ENCODE measurements around the gene PCDHGA8.
"Not testable (repeated sequence)": the region's sequence is repeated elsewhere in the genome, so short reads cannot be mapped to it uniquely, and the experiment has no call there.

The PCDHGA8 gene

GRCh38 chr5:141392429-141393198 lies at the start of gene PCDHGA8:
Gene PCDHGA8, plus strand, starts transcription at chr5:141392633. Its CDS starts 181 bp downstream, at chr5:141392814.
- no peak for DNase-seq (ENCODE audit: low spot score)

DNA sequence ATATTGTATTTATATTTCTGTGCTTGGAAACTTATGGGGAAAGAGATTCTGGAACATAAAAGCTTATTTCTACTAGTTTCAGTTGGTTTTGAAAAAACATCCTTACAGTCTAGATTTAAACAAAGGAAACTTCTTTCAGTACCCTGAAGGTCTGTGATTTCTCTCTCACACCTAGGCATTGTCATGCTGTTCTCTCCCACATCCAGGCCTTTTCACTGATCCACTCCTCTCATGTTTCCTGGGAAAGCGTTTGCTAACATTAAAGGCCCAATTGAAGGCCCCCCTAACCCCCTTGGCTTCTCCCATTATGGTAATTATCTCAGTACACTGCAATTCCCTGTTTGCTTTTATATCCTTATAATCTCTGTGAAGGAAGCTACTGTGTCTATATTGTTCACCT lies 49.7 kb upstream of the PCDHGA8 start:
- no peak for DNase-seq (ENCODE audit: low spot score)

- peak; percentile 2 for DNase-seq (ENCODE audit: low spot score)
These were observed 49.0 kb upstream of the PCDHGA8 start, which contains the start of gene PCDHGA3 for GRCh38 chr5:141343242-141343952. Gene PCDHGA3, plus strand, starts transcription at chr5:141343829. Its CDS starts 205 bp downstream, at chr5:141344034.

DNA sequence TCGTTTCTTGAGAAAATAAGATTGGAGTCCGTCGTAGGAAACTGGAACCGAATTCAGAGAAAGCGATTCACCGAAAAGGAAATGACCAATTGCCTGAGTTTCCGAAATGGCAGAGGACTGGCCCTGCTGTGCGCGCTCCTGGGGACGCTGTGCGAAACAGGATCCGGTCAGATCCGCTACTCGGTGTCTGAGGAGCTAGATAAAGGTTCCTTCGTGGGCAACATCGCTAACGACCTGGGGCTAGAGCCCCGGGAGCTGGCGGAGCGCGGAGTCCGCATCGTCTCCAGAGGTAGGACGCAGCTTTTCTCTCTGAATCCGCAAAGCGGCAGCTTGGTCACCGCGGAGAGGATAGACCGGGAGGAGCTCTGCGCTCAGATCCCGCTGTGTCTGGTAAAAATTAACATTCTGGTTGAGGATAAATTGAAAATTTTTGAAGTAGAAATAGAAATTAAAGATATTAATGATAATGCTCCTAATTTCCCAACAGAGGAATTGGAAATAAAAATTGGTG lies 48.4 kb upstream of the PCDHGA8 start:
- DNase-seq (ENCODE audit: low spot score): no peak

- no peak for DNase-seq (ENCODE audit: low spot score)
These were observed 47.1 kb upstream of the PCDHGA8 start for GRCh38 chr5:141345327-141345726.

GRCh38 chr5:141346017-141346416 lies 46.4 kb upstream of the PCDHGA8 start:
- DNase-seq (ENCODE audit: low spot score): not testable (repeated sequence)

DNA sequence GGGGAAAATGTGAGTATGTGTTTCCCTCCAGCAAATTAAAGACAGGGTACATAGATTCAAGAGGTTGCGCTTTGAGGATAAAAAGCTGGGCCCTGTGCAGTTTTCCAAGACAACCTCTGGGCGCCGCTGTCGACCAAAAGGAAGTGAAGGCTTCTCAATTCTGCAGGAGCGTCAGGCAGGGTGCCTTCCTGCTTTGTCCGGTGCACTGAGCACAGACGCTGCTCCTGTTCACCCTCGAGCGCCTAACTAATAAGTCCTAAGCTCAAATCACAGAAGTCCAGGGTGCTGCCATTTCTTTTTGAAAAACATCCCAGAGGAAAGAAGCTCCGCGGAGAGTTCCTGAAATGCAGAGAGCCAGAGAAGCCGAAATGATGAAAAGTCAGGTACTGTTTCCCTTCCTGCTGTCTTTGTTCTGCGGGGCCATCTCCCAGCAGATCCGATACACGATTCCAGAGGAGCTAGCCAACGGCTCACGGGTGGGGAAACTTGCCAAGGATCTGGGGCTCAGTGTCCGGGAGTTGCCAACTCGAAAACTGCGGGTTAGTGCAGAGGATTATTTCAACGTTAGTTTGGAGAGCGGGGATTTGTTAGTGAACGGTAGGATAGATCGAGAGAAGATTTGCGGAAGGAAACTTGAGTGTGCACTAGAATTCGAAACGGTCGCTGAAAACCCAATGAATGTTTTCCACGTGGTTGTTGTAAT lies 42.4 kb upstream of the PCDHGA8 start, which contains the start of gene PCDHGB1:
TSS of gene PCDHGB1 (plus strand) at position 183 of the 703 bp plus-strand sequence. CDS start at position 345, 162 bp downstream.
- peak; percentile 40 for DNase-seq (ENCODE audit: low spot score)

- no peak for DNase-seq (ENCODE audit: low spot score)
These were observed 40.8 kb upstream of the PCDHGA8 start for GRCh38 chr5:141351591-141351990.

DNA sequence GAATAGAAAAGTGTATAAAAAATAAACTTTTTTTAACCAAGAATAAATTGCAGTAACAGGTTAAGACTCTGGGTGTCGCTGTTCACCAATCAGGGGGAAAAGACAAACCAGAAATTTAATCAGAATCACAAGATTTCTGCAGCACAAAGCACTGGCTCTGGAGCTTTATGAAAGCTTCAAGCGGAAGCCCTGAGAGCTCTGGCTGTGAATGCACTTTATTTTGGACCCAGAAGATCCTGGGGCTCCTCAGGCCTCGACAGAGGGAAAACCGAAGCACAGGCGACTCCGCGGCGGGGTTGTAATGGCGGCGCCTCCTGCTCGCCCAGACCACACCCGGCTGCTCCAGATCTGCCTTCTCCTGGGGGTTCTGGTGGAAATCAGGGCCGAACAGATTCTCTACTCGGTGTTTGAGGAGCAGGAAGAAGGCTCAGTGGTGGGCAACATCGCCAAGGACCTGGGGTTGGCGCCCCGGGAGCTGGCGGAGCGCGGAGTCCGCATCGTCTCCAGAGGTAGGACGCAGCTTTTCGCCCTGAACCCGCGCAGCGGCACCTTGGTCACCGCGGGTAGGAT lies 37.4 kb upstream of the PCDHGA8 start, which contains the start of gene PCDHGA4:
TSS of gene PCDHGA4 (plus strand) at position 122 of the 570 bp plus-strand sequence. CDS start at position 209, 87 bp downstream.
- DNase-seq (ENCODE audit: low spot score): peak; percentile 23

- DNase-seq (ENCODE audit: low spot score): no peak
These were observed 36.8 kb upstream of the PCDHGA8 start for GRCh38 chr5:141355641-141356040.

- DNase-seq (ENCODE audit: low spot score): no peak
These were observed 36.3 kb upstream of the PCDHGA8 start for GRCh38 chr5:141356133-141356532.

DNA sequence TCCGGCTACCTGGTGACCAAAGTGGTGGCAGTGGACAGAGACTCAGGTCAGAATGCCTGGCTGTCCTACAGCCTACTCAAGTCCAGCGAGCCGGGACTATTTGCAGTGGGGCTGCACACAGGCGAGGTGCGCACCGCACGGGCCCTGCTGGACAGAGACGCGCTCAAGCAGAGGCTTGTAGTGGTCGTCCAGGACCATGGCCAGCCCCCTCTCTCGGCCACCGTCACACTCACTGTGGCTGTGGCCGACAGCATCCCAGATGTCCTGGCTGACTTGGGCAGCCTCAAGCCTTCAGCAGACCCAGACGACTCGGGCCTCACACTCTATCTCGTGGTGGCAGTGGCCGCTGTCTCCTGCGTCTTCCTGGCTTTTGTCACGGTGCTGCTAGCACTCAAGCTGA lies 35.5 kb upstream of the PCDHGA8 start:
- no peak for DNase-seq (ENCODE audit: low spot score)

DNA sequence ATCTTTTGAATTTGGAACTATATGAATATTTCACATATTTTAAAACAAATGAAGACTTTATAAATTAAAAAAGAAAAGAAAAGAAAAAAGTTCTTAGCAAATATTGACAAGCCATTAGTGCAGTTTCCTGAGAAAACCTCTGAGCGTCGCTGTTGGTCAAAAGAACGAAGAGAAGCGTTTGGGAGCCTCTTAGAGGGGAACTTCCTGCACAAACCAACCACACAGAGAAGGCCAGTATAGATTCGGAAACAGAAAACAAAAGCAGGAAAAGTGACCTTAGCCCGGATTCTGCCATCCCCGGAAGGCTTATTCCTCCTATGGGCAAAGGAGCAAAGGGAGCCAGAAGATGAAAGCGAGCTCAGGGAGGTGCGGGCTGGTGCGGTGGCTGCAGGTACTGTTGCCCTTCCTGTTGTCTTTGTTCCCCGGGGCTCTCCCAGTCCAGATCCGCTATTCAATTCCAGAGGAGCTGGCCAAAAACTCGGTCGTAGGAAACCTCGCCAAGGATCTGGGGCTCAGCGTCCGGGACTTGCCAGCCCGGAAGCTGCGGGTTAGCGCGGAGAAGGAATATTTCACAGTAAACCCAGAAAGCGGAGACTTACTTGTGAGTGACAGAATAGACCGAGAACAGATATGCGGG lies 32.5 kb upstream of the PCDHGA8 start, which contains the start of gene PCDHGB2:
TSS of gene PCDHGB2 (plus strand) at position 205 of the 637 bp plus-strand sequence. CDS start at position 347, 142 bp downstream.
- peak; percentile 30 for DNase-seq (ENCODE audit: low spot score)

DNA sequence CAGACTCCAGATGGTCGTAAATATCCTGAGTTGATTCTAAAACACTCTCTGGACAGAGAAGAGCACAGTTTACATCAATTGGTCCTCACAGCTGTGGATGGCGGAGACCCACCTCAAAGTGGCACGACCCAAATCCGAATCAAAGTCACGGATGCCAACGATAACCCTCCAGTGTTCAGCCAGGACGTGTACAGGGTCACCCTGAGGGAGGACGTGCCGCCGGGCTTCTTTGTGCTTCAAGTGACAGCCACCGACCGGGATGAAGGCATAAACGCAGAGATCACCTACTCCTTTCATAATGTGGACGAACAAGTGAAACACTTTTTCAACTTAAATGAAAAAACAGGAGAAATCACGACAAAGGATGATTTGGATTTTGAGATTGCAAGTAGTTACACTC lies 31.7 kb upstream of the PCDHGA8 start:
- DNase-seq (ENCODE audit: low spot score): no peak

DNA sequence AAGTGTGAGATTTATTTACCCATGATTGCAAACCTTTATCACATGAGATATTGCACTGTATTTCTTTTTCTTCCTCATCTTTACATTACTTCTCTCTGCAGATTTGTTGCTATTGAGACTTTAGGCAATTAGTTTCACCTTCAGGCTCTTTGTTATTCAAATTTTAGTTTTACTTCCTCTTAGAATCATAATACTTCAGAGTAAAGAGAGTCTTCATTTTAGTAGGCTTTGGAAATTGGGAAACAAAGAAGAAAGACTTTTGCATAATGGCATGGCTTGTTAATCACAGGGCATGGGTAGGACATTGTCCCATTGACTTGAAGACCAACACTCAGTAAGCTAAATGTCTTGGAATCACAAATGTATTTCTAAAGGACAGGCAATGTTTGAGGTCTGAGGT lies 29.7 kb upstream of the PCDHGA8 start:
- no peak for DNase-seq (ENCODE audit: low spot score)

DNA sequence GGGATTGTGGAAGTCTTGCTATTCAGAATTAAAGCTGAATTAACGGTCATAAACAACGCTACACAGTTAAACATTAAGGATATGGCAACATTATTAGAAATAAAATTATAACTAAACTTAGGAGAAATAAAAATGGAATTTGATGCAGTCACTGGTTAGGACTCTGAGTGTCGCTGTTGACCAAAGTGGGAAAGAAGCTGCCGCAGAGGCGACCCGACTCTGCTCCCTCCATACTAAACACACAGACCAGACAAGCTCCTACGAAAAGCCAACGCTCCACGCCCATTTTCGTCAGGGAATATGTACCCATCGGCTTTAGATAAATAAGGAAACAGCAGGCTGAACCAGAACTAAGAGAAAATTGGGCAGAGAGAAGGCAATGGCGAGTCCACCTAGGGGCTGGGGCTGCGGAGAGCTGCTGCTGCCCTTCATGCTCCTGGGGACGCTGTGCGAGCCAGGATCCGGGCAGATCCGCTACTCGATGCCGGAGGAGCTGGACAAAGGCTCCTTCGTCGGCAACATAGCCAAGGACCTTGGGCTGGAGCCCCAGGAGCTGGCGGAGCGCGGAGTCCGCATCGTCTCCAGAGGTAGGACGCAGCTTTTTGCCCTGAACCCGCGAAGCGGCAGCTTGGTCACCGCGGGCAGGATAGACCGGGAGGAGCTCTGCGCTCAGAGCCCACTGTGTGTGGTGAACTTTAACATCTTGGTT lies 28.3 kb upstream of the PCDHGA8 start, which contains the start of gene PCDHGA5:
TSS of gene PCDHGA5 (plus strand) at position 211 of the 709 bp plus-strand sequence. CDS start at position 380, 169 bp downstream.
- no peak for DNase-seq (ENCODE audit: low spot score)

- DNase-seq (ENCODE audit: low spot score): no peak
These were observed 26.2 kb upstream of the PCDHGA8 start for GRCh38 chr5:141366016-141366896.

GRCh38 chr5:141369994-141370848 lies 22.2 kb upstream of the PCDHGA8 start, which contains the start of gene PCDHGB3:
Gene PCDHGB3, plus strand, starts transcription at chr5:141370242. Its CDS starts 153 bp downstream, at chr5:141370395.
- peak; percentile 41 for DNase-seq (ENCODE audit: low spot score)
